GM23248 (cell line): ENCODE data around the gene FDX1.

Experiments
- EZH2 ChIP-seq: fragments of 200-600 bp; sonication (generic); IDR thresholded peaks from 2 replicates; pipeline ENCODE4 v1.6.1; 2018; ENCODE audit warnings: antibody characterized with exemption, mild to moderate bottlenecking; ENCODE audit not compliant: insufficient read depth, poor library complexity, severe bottlenecking
- EZH2phosphoT487 ChIP-seq: fragments of 200-600 bp; sonication (generic); IDR thresholded peaks from 2 replicates; pipeline ENCODE4 v1.6.1; 2018; ENCODE audit warnings: antibody characterized with exemption, moderate library complexity, mild to moderate bottlenecking, low read depth; ENCODE audit not compliant: insufficient read depth

GRCh38 chr11:110428040-110428439 is 1.7 kb upstream of the FDX1 start:
- no peak for TF ChIP-seq EZH2
- no peak for TF ChIP-seq EZH2phosphoT487
